ENCODE results near the gene MAST4.

MAST4 gene

DNA sequence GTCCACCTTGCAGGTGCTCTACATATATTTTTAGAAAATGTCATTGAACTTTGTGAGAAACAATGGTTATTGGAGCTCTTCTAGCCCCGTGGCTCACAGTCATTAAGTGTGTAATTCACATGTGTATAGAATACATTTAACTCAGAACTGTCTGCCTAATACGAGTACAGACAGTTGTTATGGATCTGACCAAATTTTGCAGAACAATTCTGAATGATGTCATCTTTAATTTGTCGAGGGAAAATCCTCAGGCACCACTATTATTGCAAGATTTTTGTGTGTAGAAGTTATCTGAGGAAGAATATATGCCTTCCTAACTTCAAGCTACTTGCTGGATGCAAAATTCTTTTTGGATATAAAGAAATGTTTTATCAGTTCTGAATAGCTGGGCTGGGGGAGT lies 383.5 kb downstream of the MAST4 start:
- ATAC-seq (ENCODE audit: low read depth) = no peak
- no peak for TF ChIP-seq CTCF (IDR thresholded peaks at IDR 0.05; ENCODE audit: poor library complexity, severe bottlenecking)
- Histone ChIP-seq H3K9me3 (ENCODE audit: severe bottlenecking) (no peaks in the 10 kb centered on the region), H3K27me3 (ENCODE audit: insufficient read depth, poor library complexity, severe bottlenecking) (no peaks in the 10 kb centered on the region), H3K27ac (ENCODE audit: poor library complexity, severe bottlenecking) (no peak overlapping the region), H3K36me3 (ENCODE audit: low read depth) (no peaks in the 10 kb centered on the region), H3K4me1 (ENCODE audit: insufficient read depth, poor library complexity, severe bottlenecking) (no peaks in the 10 kb centered on the region), H3K4me3 (ENCODE audit: severe bottlenecking) (no peak overlapping the region)
- no peak for DNase-seq (ENCODE audit: low spot score)

- Histone ChIP-seq H3K27me3 (ENCODE audit: insufficient read depth, poor library complexity, severe bottlenecking) (no peaks in the 10 kb centered on the region), H3K9me3 (ENCODE audit: severe bottlenecking) (no peaks in the 10 kb centered on the region), H3K27ac (ENCODE audit: poor library complexity, severe bottlenecking) (no peak overlapping the region), H3K36me3 (ENCODE audit: low read depth) (no peaks in the 10 kb centered on the region), H3K4me3 (ENCODE audit: severe bottlenecking) (no peak overlapping the region), H3K4me1 (ENCODE audit: insufficient read depth, poor library complexity, severe bottlenecking) (no peaks in the 10 kb centered on the region)
- TF ChIP-seq CTCF (IDR thresholded peaks at IDR 0.05; ENCODE audit: poor library complexity, severe bottlenecking) = no peak
- DNase-seq (ENCODE audit: low spot score) (no peak), ATAC-seq (ENCODE audit: low read depth) (no peak)
Measured at GRCh38 chr5:66981266-66982055, 385.3 kb downstream of the MAST4 start.

- H3K27me3 ChIP-seq (ENCODE audit: insufficient read depth, poor library complexity, severe bottlenecking) = no peaks in the 10 kb centered on the region
- H3K4me1 ChIP-seq (ENCODE audit: insufficient read depth, poor library complexity, severe bottlenecking) = no peaks in the 10 kb centered on the region
- DNase-seq (ENCODE audit: low spot score) (no peak), ATAC-seq (ENCODE audit: low read depth) (no peak)
- no peaks in the 10 kb centered on the region for H3K36me3 ChIP-seq (ENCODE audit: low read depth)
- H3K9me3 ChIP-seq (ENCODE audit: severe bottlenecking) = no peaks in the 10 kb centered on the region
- TF ChIP-seq CTCF (IDR thresholded peaks at IDR 0.05; ENCODE audit: poor library complexity, severe bottlenecking) = no peak
- H3K27ac ChIP-seq (ENCODE audit: poor library complexity, severe bottlenecking) = no peak overlapping the region
- no peak overlapping the region for H3K4me3 ChIP-seq (ENCODE audit: severe bottlenecking)
Measured at GRCh38 chr5:66982056-66982387, 385.8 kb downstream of the MAST4 start.

GRCh38 chr5:66982470-66982869 lies 386.3 kb downstream of the MAST4 start:
- DNase-seq (ENCODE audit: low spot score) = no peak

More at GRCh38 chr5:66982470-66982869, 386.3 kb downstream of the MAST4 start:
- no peak overlapping the region for H3K4me3 ChIP-seq (ENCODE audit: severe bottlenecking)
- H3K4me1 ChIP-seq (ENCODE audit: insufficient read depth, poor library complexity, severe bottlenecking) = peaks cover under 1% of the 10 kb centered on the region
- H3K36me3 ChIP-seq (ENCODE audit: low read depth) = no peaks in the 10 kb centered on the region
- no peak for TF ChIP-seq CTCF (IDR thresholded peaks at IDR 0.05; ENCODE audit: poor library complexity, severe bottlenecking)
- no peaks in the 10 kb centered on the region for H3K9me3 ChIP-seq (ENCODE audit: severe bottlenecking)
- no peak overlapping the region for H3K27ac ChIP-seq (ENCODE audit: poor library complexity, severe bottlenecking)
- no peak for ATAC-seq (ENCODE audit: low read depth)
- H3K27me3 ChIP-seq (ENCODE audit: insufficient read depth, poor library complexity, severe bottlenecking) = no peaks in the 10 kb centered on the region

All from RWPE2 (cell line).